Calu3 (cell line): ENCODE results near the gene OSBPL3. TPM values are rescaled to one million over a fixed set of nuclear protein-coding genes. Genes with fewer than 3 reads are reported as not detected.

ENCODE experiments used
- BruUV-seq: library from RNA; stranded (reverse); fragments of 400-500 nt; replicated peaks from 2 replicates; lab custom pipeline; 2021; lab: Mats Ljungman, UMichigan
- CTCF ChIA-PET: fragments of 300-600 bp; sonication (Branson Sonifier 250); formaldehyde crosslinking; loops from one replicate; lab custom pipeline; 2022; ENCODE audit warnings: antibody characterized with exemption; lab: Charles Lee
- DNase-seq: peaks from one replicate; pipeline ENCODE4 v3.0.0; 2022
- H3K27ac Mint-ChIP-seq: one replicate; pipeline ENCODE4 v1.8.0; 2022; ENCODE audit warnings: mixed read lengths; ENCODE audit not compliant: unreplicated experiment
- H3K27me3 Mint-ChIP-seq: one replicate; pipeline ENCODE4 v1.8.0; 2022; ENCODE audit warnings: mixed read lengths; ENCODE audit not compliant: unreplicated experiment
- H3K36me3 Mint-ChIP-seq: one replicate; pipeline ENCODE4 v1.8.0; 2022; ENCODE audit warnings: mild to moderate bottlenecking, moderate library complexity, mixed read lengths; ENCODE audit not compliant: insufficient read depth, unreplicated experiment
- H3K4me1 Mint-ChIP-seq: one replicate; pipeline ENCODE4 v1.8.0; 2022; ENCODE audit warnings: mild to moderate bottlenecking, low read depth, mixed read lengths; ENCODE audit not compliant: unreplicated experiment
- H3K4me3 Mint-ChIP-seq: one replicate; pipeline ENCODE4 v1.8.0; 2022; ENCODE audit warnings: mild to moderate bottlenecking, low read depth, moderate library complexity, mixed read lengths; ENCODE audit not compliant: unreplicated experiment
- H3K9me3 Mint-ChIP-seq: one replicate; pipeline ENCODE4 v1.8.0; 2022; ENCODE audit warnings: low read depth, mixed read lengths; ENCODE audit not compliant: unreplicated experiment
- CTCF ChIP-seq: fragments of 200-600 bp; IDR thresholded peaks from one replicate; pipeline ENCODE4 v1.8.0; 2022; ENCODE audit warnings: antibody characterized with exemption; ENCODE audit not compliant: unreplicated experiment
- intact Hi-C: fragments of 100-400 bp; cut with micrococcal nuclease; formaldehyde crosslinking; loops from one replicate; pipeline ENCODE4 v1.10.0; 2022; ENCODE audit not compliant: unreplicated experiment
- total RNA-seq: library from RNA; stranded (reverse); gene quantifications from 2 replicates; pipeline ENCODE4 v1.2.3, GENCODE V29; 2022

OSBPL3 gene
- total RNA-seq, 1 experiment from 2014 or later: 136 TPM

DNA sequence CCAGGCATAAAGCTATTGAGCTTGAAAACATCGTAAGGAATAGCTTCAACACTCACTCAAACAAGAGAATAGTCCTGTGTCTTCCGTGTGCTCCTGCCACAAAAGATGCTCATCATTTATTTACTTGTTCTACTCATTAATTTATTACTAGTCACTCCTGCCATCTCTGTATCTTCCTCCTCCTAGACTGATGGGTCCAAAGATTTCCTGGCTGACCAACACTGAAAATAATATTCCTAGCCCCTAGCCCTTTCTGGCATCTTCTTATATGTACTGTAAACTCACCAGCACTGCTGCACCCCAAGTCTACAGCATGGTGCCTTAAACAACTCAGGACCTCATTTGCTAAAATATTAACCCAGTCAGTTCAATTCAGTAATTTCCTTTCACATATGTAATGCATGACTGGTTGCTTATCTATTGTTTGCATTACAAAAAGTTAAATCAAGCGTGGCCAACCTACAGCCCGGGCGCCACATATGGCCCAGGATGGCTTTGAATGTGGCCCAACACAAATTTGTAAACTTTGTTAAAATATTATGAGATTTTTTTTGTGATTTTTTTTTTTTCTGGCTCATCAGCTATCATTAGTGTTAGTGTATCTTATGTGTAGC, 136.1 kb downstream of the OSBPL3 start:
- peaks cover 42% of the 10 kb centered on the region for H3K4me1 Mint-ChIP-seq
- no peak for DNase-seq
- H3K9me3 Mint-ChIP-seq: no peaks in the 10 kb centered on the region
- H3K27ac Mint-ChIP-seq: peak overlapping the region; percentile 88
- H3K27me3 Mint-ChIP-seq: no peaks in the 10 kb centered on the region
- BruUV-seq: no TSS peak
- intact Hi-C loops: loop anchor here (2.0 kb wide), 1 partner anchor 23 kb away; no protein-coding TSS in a partner anchor
- TF ChIP-seq CTCF: no peak
- H3K4me3 Mint-ChIP-seq: no peak overlapping the region
- CTCF ChIA-PET: interaction anchor here (1.2 to 2.9 kb wide), 5 partner anchors 11 to 38 kb away, joined by 3 to 21 read pairs (median 7); no protein-coding TSS in a partner anchor
- H3K36me3 Mint-ChIP-seq: peaks cover 41% of the 10 kb centered on the region

DNA sequence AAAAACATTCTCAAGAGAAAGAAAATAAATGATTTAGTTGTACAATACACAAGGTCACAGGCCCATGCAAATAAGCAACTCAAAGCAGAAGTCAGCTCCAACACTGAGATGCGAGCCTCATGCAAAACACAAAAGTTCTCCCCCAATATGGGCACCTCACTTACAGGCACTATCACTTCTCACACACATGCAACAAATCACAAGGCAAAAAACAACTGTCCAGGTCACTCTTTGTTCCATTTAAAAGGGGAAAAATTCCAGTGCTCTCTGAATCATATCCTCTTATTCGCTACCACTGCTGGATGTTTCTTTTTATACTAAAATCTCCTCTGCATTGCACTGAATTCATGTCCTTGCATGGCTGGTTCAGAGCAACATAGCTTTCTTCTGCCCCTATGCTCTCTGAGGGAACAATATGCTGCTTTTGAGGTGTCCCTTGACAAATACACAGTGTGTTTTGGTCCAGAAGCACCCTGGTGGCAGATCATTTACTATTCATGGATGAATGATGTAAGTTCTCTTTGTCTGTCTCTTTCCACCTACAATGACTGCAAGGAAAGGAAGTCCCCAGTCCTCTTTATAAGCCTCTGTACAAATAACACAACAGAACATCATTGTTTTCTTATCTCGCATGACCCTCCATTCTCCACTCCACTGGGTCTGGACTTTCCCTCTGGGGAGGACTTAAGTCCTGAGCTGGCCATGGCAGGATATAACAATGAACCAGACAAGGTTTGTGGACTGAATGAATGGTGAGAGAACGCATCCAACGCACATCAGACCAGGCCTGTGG, 137.3 kb downstream of the OSBPL3 start:
- H3K27ac Mint-ChIP-seq: peak overlapping the region; percentile 88
- H3K4me3 Mint-ChIP-seq: peak overlapping the region; percentile 9
- intact Hi-C loops: loop anchor here (2.0 kb wide), 1 partner anchor 22 kb away; no protein-coding TSS in a partner anchor
- CTCF ChIA-PET: interaction anchor here (0.6 to 2.9 kb wide), 7 partner anchors 17 to 251 kb away, joined by 3 to 21 read pairs (median 3); no protein-coding TSS in a partner anchor
- DNase-seq: peak; percentile 50
- BruUV-seq: no TSS peak
- no peak for TF ChIP-seq CTCF
- H3K4me1 Mint-ChIP-seq: peaks cover 42% of the 10 kb centered on the region
- no peaks in the 10 kb centered on the region for H3K9me3 Mint-ChIP-seq
- no peaks in the 10 kb centered on the region for H3K27me3 Mint-ChIP-seq
- H3K36me3 Mint-ChIP-seq: peaks cover 43% of the 10 kb centered on the region

- H3K4me1 Mint-ChIP-seq: peaks cover 42% of the 10 kb centered on the region
- no peak for TF ChIP-seq CTCF
- H3K27me3 Mint-ChIP-seq: no peaks in the 10 kb centered on the region
- peak overlapping the region; percentile 88 for H3K27ac Mint-ChIP-seq
- no TSS peak for BruUV-seq
- intact Hi-C loops: loop anchor here (2.0 kb wide), 1 partner anchor 21 kb away; no protein-coding TSS in a partner anchor
- peaks cover 47% of the 10 kb centered on the region for H3K36me3 Mint-ChIP-seq
- H3K4me3 Mint-ChIP-seq: no peak overlapping the region
- CTCF ChIA-PET: interaction anchor here (0.6 to 2.9 kb wide), 5 partner anchors 16 to 257 kb away, joined by 3 to 21 read pairs (median 7); no protein-coding TSS in a partner anchor
- no peaks in the 10 kb centered on the region for H3K9me3 Mint-ChIP-seq
- no peak for DNase-seq
Observed at GRCh38 chr7:24842029-24842428, 137.9 kb downstream of the OSBPL3 start.

DNA sequence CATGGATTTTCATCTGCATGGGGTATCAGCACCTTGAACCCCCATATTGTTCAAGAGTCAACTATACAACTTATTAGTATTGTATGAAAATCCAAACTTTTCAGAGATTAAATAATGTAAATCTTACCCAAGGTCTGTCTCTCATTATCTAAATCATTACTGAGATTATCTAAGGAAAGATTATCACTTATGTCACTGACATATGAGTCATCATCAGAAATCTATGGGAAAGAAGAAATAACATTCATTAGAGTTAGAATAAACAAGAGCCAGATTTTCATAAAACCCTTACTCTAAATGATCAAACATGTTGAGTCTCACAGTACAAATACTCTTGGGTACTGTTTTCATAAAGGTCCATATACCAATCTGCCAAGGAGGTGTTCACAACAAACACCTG, 139.4 kb downstream of the OSBPL3 start:
- TF ChIP-seq CTCF: no peak
- CTCF ChIA-PET: no interaction called here
- peak overlapping the region; percentile 45 for H3K27ac Mint-ChIP-seq
- no TSS peak for BruUV-seq
- no peak overlapping the region for H3K4me3 Mint-ChIP-seq
- H3K36me3 Mint-ChIP-seq: peaks cover 44% of the 10 kb centered on the region
- H3K9me3 Mint-ChIP-seq: no peaks in the 10 kb centered on the region
- H3K4me1 Mint-ChIP-seq: peaks cover 42% of the 10 kb centered on the region
- intact Hi-C loops: no loop called here
- no peak for DNase-seq
- no peaks in the 10 kb centered on the region for H3K27me3 Mint-ChIP-seq
